ENCODE measurements around the gene EFCAB14.

- no peak for TF ChIP-seq CTCF (IDR thresholded peaks at IDR 0.05; ENCODE audit: low read length)
- no peak for TF ChIP-seq EZH2 (IDR thresholded peaks at IDR 0.05; ENCODE audit: borderline replicate concordance, low read length)
Observed at GRCh38 chr1:46675549-46676314, 43.2 kb downstream of the EFCAB14 start.

Data from OCI-LY1 (cell line).